GM23248 (cell line): ENCODE results near the gene FAM222B.

ENCODE experiments used
- EZH2 ChIP-seq: fragments of 200-600 bp; sonication (generic); IDR thresholded peaks from 2 replicates; pipeline ENCODE4 v1.6.1; 2018; ENCODE audit warnings: antibody characterized with exemption, mild to moderate bottlenecking; ENCODE audit not compliant: insufficient read depth, poor library complexity, severe bottlenecking
- EZH2phosphoT487 ChIP-seq: fragments of 200-600 bp; sonication (generic); IDR thresholded peaks from 2 replicates; pipeline ENCODE4 v1.6.1; 2018; ENCODE audit warnings: antibody characterized with exemption, moderate library complexity, mild to moderate bottlenecking, low read depth; ENCODE audit not compliant: insufficient read depth

- TF ChIP-seq EZH2 (no peak), EZH2phosphoT487 (no peak)
These were observed 124.1 kb downstream of the FAM222B start for GRCh38 chr17:28718333-28719020.
